NCI-H446 (cell line): Measurements from ENCODE around the gene PALD1.
A peak's percentile ranks its signal among the peaks of the same experiment; 100 is the strongest.

Experiments used
- DNase-seq, 2 experiments: peaks; one replicate each; lab custom pipeline; 2025; lab: John Stamatoyannopoulos, UW

The PALD1 gene

DNA sequence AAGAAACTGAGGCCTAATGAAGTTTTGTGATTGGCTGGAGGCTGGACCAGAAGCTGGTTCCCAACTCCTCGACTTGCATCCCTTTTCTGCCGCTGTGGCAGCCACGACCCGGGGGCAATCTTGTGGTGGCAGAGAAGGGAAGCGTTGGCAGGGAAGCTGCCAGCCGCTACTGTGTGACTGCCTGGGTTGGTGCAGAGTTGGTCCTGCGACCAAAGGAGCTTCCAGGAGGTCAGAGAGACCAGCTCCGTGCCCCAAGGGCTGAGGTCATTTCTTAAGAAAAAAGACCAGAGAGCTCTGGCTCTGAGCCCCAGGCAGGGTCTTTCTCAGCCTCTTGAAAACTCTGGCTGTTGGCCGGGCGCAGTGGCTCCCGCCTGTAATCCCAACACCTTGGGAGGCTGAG, 76.8 kb downstream of the PALD1 start:
- no peak for DNase-seq

DNA sequence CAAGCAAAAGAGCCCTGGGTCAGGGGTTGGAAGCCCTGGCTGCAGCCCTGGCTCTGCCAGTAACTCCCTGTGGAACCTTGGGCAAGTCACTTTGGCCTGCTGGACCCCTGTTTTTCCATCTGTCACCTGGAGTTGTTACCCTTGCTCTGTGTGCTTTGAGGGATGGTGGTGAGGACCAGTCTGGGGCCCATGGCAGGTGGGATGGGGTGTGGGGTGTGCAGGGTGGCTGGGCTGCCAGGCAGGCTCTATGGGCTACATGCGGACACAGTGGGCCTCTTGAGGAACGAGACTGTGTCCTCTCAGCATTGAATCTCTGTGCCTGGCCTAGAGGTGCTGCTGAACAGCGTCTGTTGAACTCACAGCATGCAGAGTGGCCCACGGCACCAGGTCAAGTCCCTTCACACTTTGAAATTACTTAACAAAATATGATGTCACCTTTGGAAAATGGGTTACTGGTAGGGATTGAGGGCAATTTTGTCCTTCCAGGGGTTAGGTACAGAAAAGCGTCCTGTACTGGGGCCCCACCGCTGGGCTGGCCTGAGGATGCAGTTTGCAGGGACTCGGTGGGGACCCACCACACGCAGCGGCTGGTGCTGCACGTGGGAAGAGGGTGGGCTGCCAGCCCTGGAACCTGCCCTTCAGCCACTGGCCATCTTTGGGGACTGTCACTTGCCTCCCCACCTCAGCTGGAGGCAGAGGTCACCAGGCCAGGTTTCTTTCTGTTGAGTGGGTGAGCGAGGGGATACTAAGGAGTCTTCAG, 78.7 kb downstream of the PALD1 start:
- DNase-seq = no peak

DNA sequence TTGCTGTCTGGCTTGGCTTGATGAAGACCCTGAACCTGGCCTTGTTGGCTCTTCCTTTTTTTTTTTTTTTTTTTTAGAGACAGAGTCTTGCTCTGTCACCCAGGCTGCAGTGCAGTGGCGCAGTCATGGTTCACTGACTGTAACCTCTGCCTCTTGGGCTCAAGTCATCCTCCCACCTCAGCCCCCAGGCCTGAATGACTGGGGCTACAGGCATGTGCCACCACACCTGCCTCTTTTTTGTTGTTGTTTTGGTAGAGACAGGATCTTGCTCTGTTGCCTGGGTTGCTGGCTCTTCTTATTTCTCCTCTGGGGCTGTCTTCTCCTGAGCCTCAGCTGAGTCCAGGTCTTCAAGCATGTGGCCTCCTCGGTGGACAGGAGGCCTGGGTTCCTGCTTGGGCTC, 79.3 kb downstream of the PALD1 start:
- no peak for DNase-seq

DNA sequence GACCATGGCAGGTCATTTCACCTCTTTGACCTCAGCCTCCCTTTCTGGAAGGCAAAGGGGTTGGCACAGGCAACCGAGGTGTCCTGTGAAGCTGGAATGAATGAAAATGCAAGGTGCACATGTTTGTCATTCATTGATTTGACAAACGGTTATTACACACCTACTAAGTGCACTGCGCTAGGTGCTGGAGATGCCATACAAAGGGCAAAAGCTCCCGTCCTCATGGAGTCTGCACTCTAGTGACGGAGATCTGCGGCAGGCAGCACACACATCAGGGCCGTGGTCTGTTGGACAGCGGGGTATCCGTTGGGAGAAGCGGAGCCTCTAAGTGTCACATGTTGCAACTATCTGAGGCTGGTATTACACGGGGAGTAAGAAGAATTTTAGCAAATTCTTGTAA, 79.7 kb downstream of the PALD1 start:
- DNase-seq = no peak

- peak in 1 of 2 experiments; percentile 14 for DNase-seq
Measured at GRCh38 chr10:70558871-70559810, 80.6 kb downstream of the PALD1 start.

GRCh38 chr10:70559861-70560260, 81.3 kb downstream of the PALD1 start:
- no peak for DNase-seq

- DNase-seq = no peak
Measured at GRCh38 chr10:70560511-70560941, 82.0 kb downstream of the PALD1 start.

DNA sequence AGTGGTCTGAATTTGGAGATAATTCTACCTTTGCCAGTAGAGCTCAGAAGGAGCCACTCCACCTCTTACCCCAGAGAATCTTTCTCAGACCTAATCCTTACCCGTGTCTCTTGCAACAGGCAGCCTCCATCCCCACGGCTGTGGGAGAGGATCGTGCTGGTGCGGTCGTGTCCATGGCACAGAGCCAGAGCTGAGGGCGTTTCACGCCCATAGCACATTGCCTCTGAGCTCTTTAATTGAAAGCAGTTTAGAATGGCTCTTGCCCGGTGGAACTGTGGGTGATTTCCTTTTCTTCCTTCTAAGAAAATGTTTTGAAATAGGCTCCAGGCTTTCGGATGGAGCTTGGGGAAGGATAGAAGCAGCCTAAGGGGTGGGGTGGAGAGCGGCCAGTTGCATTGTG, 82.5 kb downstream of the PALD1 start:
- peak in 1 of 2 experiments; percentile 0 for DNase-seq

- no peak for DNase-seq
Measured at GRCh38 chr10:70561558-70561957, 83.0 kb downstream of the PALD1 start.

DNA sequence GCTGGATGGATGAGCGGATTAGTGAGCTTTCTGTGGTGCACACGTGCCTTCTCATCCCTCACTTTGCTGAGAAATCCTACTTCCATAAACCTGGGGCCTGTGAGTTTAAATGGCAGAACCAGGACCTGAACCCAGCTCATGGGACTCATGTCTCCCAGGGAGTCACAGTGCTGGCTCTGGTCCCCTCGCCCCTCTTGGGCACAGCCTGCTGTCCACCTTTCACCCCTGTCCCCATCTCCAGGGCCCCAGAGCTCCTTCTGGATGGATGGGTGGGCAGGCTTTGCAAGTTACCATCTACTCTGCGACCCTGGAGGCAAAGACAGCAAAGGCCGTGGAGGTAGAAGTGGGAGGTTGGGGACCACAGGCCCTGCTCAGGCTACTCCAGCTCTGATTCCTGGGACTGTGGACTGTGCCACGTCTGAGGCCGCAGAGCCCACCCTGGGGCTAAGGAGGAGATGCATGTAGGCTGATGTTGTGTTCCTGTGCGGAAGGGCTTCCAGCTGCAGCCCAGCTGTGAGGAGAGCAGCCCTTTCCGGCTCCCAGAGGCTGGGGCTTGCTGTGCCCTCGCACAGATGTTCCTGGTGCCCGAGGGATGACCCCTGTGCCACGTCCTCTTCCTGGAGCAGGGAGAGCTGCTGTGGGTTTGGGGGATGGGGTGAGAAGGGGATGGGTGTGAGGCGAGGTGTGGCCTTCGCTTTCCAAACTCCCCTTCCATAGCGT, 83.6 kb downstream of the PALD1 start:
- DNase-seq = no peak

DNA sequence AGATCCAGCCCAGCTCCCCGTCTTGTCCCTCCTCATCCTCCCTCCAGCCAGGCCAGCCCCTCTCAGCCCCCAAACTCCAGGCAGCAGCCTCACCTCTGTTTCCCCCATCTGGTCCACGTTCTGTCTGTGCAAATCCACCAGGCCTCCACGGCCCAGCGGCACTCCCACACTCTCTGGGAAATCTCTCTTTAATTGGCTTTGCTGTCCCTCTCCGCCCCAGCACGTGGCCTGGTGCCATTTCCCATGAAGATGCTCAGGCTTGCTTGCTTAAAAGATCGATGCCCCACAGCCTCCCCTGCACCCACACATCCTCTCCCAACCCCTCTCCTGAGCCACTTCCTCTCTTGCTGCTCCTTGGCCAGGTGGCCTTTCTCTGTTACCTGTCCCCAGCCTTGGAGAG, 84.7 kb downstream of the PALD1 start:
- no peak for DNase-seq

GRCh38 chr10:70564113-70564725, 85.7 kb downstream of the PALD1 start:
- no peak for DNase-seq

- no peak for DNase-seq
Measured at GRCh38 chr10:70564901-70565351, 86.4 kb downstream of the PALD1 start.

GRCh38 chr10:70565556-70566514, 87.3 kb downstream of the PALD1 start:
- DNase-seq = no peak

DNA sequence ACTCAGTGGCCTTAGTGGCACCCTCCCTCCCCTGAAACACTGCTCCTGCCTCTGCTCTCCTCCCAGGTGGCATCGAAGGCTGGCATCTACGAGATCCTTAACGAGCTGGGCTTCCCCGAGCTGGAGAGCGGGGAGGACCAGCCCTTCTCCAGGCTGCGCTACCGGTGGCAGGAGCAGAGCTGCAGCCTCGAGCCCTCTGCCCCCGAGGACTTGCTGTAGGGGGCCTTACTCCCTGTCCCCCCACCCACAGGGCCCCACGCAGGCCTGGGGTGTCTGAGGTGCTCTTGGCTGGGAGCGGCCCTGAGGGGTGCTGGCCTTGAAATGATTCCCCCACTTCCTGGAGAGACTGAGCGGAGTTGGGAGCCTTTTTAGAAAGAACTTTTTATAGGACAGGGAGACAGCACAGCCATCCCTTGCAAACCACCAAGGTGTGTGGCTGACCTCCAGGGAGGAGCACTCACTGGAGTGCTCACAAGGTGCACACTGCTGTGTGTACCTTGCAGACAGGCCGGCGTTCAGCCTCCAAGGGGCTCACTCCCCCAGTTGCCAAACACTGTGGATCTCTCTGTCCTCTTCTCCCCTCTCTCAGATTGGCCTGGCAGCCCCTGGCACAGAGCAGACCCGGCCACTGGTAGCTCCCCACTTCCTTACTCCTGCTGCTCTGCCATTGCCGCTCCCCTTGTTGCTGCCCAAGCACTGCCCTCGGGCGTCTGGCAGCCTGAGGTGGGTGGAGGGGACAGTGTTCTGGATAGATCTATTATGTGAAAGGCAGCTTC, 88.1 kb downstream of the PALD1 start:
- DNase-seq = no peak

GRCh38 chr10:70567603-70568002, 89.0 kb downstream of the PALD1 start:
- no peak for DNase-seq

GRCh38 chr10:70568113-70568512, 89.5 kb downstream of the PALD1 start:
- DNase-seq = no peak

- no peak for DNase-seq
Measured at GRCh38 chr10:70568781-70569495, 90.4 kb downstream of the PALD1 start.

GRCh38 chr10:70571236-70571635, 92.7 kb downstream of the PALD1 start:
- DNase-seq = no peak
